ENCODE measurements around the gene XCR1.
A peak's percentile ranks its signal among the peaks of the same experiment; 100 is the strongest.
"Not testable (repeated sequence)": the region's sequence is repeated elsewhere in the genome, so short reads cannot be mapped to it uniquely, and the experiment has no call there.

XCR1 gene

DNA sequence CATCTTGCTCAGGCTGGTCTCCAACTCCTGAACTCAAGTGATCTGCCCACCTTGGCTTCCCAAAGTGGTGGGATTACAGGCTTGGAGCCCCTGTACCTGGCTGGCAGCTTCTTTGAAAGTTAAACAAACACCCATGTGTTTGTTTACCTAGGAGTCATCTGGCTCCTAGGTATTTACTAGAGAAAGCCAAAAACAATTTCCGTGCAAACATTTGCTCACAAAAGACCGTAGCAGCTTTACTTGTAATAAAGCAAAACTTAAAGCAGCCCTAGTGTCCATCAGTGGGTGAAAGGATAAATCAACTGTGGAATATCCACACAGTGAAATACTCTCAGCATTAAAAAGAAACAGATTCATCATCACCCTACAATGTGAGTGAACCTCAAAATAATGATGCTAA, 29.4 kb upstream of the XCR1 start:
- no peak for DNase-seq
- WGBS (ENCODE audit: extremely low coverage, insufficient coverage, insufficient read length), result no CpG with 5 or more reads among the region's 2 CpGs

DNA sequence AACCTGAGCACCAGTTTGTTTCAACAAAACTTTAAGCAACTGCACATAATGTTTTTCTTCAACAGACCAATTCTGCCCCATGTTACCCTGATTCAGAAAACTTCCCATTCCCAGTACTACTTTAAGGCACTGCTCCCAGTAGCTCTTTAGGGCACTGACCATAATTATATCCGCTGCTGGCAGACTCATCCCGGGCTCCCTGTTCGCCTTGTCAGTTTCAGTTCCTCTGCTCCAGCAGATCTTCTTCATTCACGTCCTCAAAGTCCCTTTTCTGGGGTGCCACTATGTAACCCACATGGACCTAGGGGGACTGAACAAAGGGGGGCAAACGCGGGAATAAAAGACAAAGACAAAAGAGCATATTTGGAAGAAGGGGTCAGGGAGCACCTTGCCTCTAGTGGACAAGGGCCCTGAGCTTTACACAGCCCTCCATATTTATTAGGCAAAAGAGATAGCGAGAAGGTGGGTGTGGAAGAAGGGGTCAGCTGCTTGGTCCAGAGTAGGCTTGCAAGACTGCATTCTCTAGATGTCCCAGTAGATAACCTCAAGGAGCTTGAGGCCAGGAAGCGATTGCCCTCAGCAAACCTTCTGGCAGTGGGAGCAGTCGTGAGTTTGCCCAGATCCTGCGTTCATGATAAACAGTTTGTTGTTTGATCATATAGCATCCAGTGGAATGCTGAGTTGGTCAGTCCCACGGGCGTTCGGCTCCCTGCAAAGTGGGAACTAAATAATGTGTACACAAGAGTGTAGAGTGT, 26.7 kb upstream of the XCR1 start:
- H3K23ac ChIP-seq (ENCODE audit: low read length); H3K9ac ChIP-seq (ENCODE audit: low read length); H3K79me2 ChIP-seq (ENCODE audit: control insufficient read depth, insufficient read depth, low read length, poor library complexity); H3K14ac ChIP-seq (ENCODE audit: low read length); H2AK5ac ChIP-seq (ENCODE audit: low read length); H3K4me3 ChIP-seq (ENCODE audit: low read depth, low read length); H3K18ac ChIP-seq (ENCODE audit: low read length); H2AFZ ChIP-seq (ENCODE audit: insufficient read depth, low read length, poor library complexity); H4K12ac ChIP-seq (ENCODE audit: low read depth, low read length); H3K9me3 ChIP-seq (ENCODE audit: insufficient read depth, low read depth, low read length); H3K79me1 ChIP-seq (ENCODE audit: low read length); H3K4me2 ChIP-seq (ENCODE audit: low read length); H3K4ac ChIP-seq (ENCODE audit: low read depth, low read length); H3K36me3 ChIP-seq (ENCODE audit: control insufficient read depth in 1 of 2, insufficient read depth in 2 of 2, low read length in 2 of 2); H3K27me3 ChIP-seq (ENCODE audit: insufficient read depth, low read length): not testable (repeated sequence)
- H3K4me1 ChIP-seq (ENCODE audit: control insufficient read depth in 1 of 2, insufficient read depth in 2 of 2, low read length in 2 of 2), result peaks cover 12 to 15% of the 10 kb centered on the region in 2 experiments
- H4K91ac ChIP-seq (ENCODE audit: low read depth, low read length), result peak overlapping the region; percentile 63
- peak overlapping the region; percentile 85 for H2BK12ac ChIP-seq (ENCODE audit: low read length)
- no CpG with 5 or more reads among the region's 13 CpGs for WGBS (ENCODE audit: extremely low coverage, insufficient coverage, insufficient read length)
- peak overlapping the region; percentile 25 for H2BK120ac ChIP-seq (ENCODE audit: insufficient read depth, low read length, poor library complexity)
- H3K27ac ChIP-seq (ENCODE audit: low read depth, low read length), result peak overlapping the region; percentile 48
- peak overlapping the region; percentile 37 for H2BK5ac ChIP-seq (ENCODE audit: low read depth, low read length, poor library complexity)
- DNase-seq, result peak; percentile 54 to 71
- peak overlapping the region; percentile 8 for H4K8ac ChIP-seq (ENCODE audit: low read depth, low read length)

More for the DNA sequence above, 29.4 kb upstream of the XCR1 start:
- Histone ChIP-seq H3K4ac (ENCODE audit: low read depth, low read length) (no peak overlapping the region), H3K36me3 (ENCODE audit: control insufficient read depth in 1 of 2, insufficient read depth in 2 of 2, low read length in 2 of 2) (no peaks in the 10 kb centered on the region), H2BK5ac (ENCODE audit: low read depth, low read length, poor library complexity) (no peak overlapping the region), H3K4me2 (ENCODE audit: low read length) (no peak overlapping the region), H3K4me1 (ENCODE audit: control insufficient read depth in 1 of 2, insufficient read depth in 2 of 2, low read length in 2 of 2) (peaks cover 9 to 13% of the 10 kb centered on the region in 2 experiments), H2BK120ac (ENCODE audit: insufficient read depth, low read length, poor library complexity) (no peak overlapping the region), H4K8ac (ENCODE audit: low read depth, low read length) (no peak overlapping the region), H3K14ac (ENCODE audit: low read length) (no peak overlapping the region), H3K18ac (ENCODE audit: low read length) (no peak overlapping the region), H3K27ac (ENCODE audit: low read depth, low read length) (no peak overlapping the region), H3K79me1 (ENCODE audit: low read length) (peaks cover 2% of the 10 kb centered on the region), H3K27me3 (ENCODE audit: insufficient read depth, low read length) (no peaks in the 10 kb centered on the region), H3K9ac (ENCODE audit: low read length) (no peak overlapping the region), H2AFZ (ENCODE audit: insufficient read depth, low read length, poor library complexity) (no peak overlapping the region), H4K91ac (ENCODE audit: low read depth, low read length) (no peak overlapping the region), H3K23ac (ENCODE audit: low read length) (no peak overlapping the region), H2BK12ac (ENCODE audit: low read length) (no peak overlapping the region), H2AK5ac (ENCODE audit: low read length) (no peak overlapping the region), H3K9me3 (ENCODE audit: insufficient read depth, low read depth, low read length) (no peaks in the 10 kb centered on the region), H3K4me3 (ENCODE audit: low read depth, low read length) (no peak overlapping the region), H3K79me2 (ENCODE audit: control insufficient read depth, insufficient read depth, low read length, poor library complexity) (no peaks in the 10 kb centered on the region), H4K12ac (ENCODE audit: low read depth, low read length) (no peak overlapping the region)

DNA sequence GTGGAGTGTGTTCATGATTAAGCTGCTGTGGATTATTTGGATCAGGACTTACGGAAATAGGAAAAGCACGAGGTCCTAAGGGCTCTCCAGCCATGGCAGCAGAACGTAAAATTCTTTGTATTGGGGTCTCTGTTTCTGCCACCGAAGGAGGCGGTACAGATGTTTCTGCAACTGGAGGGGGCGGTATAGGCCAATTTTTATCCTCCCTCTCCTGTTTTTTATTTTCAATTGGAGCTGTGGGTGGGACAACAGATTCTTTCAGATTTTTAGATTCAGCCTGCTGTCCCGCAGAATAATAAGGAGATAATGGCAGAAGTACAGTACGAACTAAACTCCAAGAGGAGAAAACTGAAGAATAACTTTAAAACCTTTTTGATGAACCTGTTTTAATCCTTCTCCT, 26.0 kb upstream of the XCR1 start:
- H3K27ac ChIP-seq (ENCODE audit: low read depth, low read length), result not testable (repeated sequence)

DNA sequence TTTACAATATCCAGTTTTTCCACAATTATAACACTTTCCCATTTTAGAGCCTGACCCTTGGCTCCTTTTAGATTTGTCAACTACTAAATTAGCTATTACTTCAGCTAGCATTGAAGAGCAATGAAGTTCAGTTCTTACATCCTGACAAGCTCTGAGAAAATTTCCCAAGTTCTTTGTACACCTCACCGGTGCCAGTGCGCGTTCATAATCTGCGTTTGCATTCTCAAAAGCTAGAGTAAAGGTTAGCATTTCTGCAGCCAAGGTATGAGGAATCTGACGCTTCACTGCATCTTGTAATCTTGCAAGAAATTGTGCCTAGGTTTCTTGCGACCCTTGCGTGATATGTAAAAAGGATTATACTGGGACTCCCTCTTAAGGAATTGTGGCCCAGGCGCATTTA, 25.2 kb upstream of the XCR1 start:
- H3K4ac ChIP-seq (ENCODE audit: low read depth, low read length), result no peak overlapping the region
- no peaks in the 10 kb centered on the region for H3K79me2 ChIP-seq (ENCODE audit: control insufficient read depth, insufficient read depth, low read length, poor library complexity)
- no peak overlapping the region for H3K4me2 ChIP-seq (ENCODE audit: low read length)
- no peaks in the 10 kb centered on the region for H3K36me3 ChIP-seq (ENCODE audit: control insufficient read depth in 1 of 2, insufficient read depth in 2 of 2, low read length in 2 of 2)
- H2BK5ac ChIP-seq (ENCODE audit: low read depth, low read length, poor library complexity), result no peak overlapping the region
- no peaks in the 10 kb centered on the region for H3K27me3 ChIP-seq (ENCODE audit: insufficient read depth, low read length)
- no peaks in the 10 kb centered on the region for H3K9me3 ChIP-seq (ENCODE audit: insufficient read depth, low read depth, low read length)
- no peak overlapping the region for H3K14ac ChIP-seq (ENCODE audit: low read length)
- no peak overlapping the region for H3K9ac ChIP-seq (ENCODE audit: low read length)
- no peak overlapping the region for H2AFZ ChIP-seq (ENCODE audit: insufficient read depth, low read length, poor library complexity)
- H4K12ac ChIP-seq (ENCODE audit: low read depth, low read length), result no peak overlapping the region
- peak; percentile 60 to 79 for DNase-seq
- no peak overlapping the region for H3K23ac ChIP-seq (ENCODE audit: low read length)
- H4K8ac ChIP-seq (ENCODE audit: low read depth, low read length), result no peak overlapping the region
- no peak overlapping the region for H3K4me3 ChIP-seq (ENCODE audit: low read depth, low read length)
- peak overlapping the region; percentile 70 for H4K91ac ChIP-seq (ENCODE audit: low read depth, low read length)
- H2BK120ac ChIP-seq (ENCODE audit: insufficient read depth, low read length, poor library complexity), result no peak overlapping the region
- peaks cover 11% of the 10 kb centered on the region for H3K79me1 ChIP-seq (ENCODE audit: low read length)
- WGBS (ENCODE audit: extremely low coverage, insufficient coverage, insufficient read length), result no CpG with 5 or more reads among the region's 8 CpGs
- peak overlapping the region; percentile 2 for H3K27ac ChIP-seq (ENCODE audit: low read depth, low read length)
- H2BK12ac ChIP-seq (ENCODE audit: low read length), result no peak overlapping the region
- H2AK5ac ChIP-seq (ENCODE audit: low read length), result no peak overlapping the region
- no peak overlapping the region for H3K18ac ChIP-seq (ENCODE audit: low read length)
- H3K4me1 ChIP-seq (ENCODE audit: control insufficient read depth in 1 of 2, insufficient read depth in 2 of 2, low read length in 2 of 2), result peaks cover 17% of the 10 kb centered on the region in 2 experiments

More for the DNA sequence above, 26.0 kb upstream of the XCR1 start:
- Histone ChIP-seq H3K4me1 (ENCODE audit: control insufficient read depth in 1 of 2, insufficient read depth in 2 of 2, low read length in 2 of 2) (peaks cover 14 to 16% of the 10 kb centered on the region in 2 experiments), H4K91ac (ENCODE audit: low read depth, low read length) (peak overlapping the region; percentile 70)
- not testable (repeated sequence) for H3K4ac ChIP-seq (ENCODE audit: low read depth, low read length); H4K12ac ChIP-seq (ENCODE audit: low read depth, low read length); H3K14ac ChIP-seq (ENCODE audit: low read length); H2BK120ac ChIP-seq (ENCODE audit: insufficient read depth, low read length, poor library complexity); H3K79me1 ChIP-seq (ENCODE audit: low read length); H2BK5ac ChIP-seq (ENCODE audit: low read depth, low read length, poor library complexity); H2BK12ac ChIP-seq (ENCODE audit: low read length); H3K9ac ChIP-seq (ENCODE audit: low read length); H3K4me3 ChIP-seq (ENCODE audit: low read depth, low read length); H3K23ac ChIP-seq (ENCODE audit: low read length); H2AFZ ChIP-seq (ENCODE audit: insufficient read depth, low read length, poor library complexity); H3K36me3 ChIP-seq (ENCODE audit: control insufficient read depth in 1 of 2, insufficient read depth in 2 of 2, low read length in 2 of 2); DNase-seq; H3K18ac ChIP-seq (ENCODE audit: low read length); H2AK5ac ChIP-seq (ENCODE audit: low read length); H3K4me2 ChIP-seq (ENCODE audit: low read length); H3K27me3 ChIP-seq (ENCODE audit: insufficient read depth, low read length); H3K79me2 ChIP-seq (ENCODE audit: control insufficient read depth, insufficient read depth, low read length, poor library complexity); H4K8ac ChIP-seq (ENCODE audit: low read depth, low read length); H3K9me3 ChIP-seq (ENCODE audit: insufficient read depth, low read depth, low read length)
- no CpG with 5 or more reads among the region's 8 CpGs for WGBS (ENCODE audit: extremely low coverage, insufficient coverage, insufficient read length)
